Measurements from ENCODE around the gene AURKAIP1. TPM values are rescaled to one million over a fixed set of nuclear protein-coding genes. Genes with fewer than 3 reads are reported as not detected.

Gene AURKAIP1
- total and polyA plus RNA-seq, 9 of the 15 experiments (the other 6 are each of a cell fraction or from before 2014, with no cell fraction given) = 7.8 to 478 (median 92.0) TPM

GRCh38 chr1:1406101-1406820 lies 31.3 kb upstream of the AURKAIP1 start:
- ChIA-PET POLR2A (interaction anchor here (0.9 to 3.6 kb wide), 11 partner anchors 8 to 209 kb away, joined by 3 to 26 read pairs (median 6); partner anchors contain the start of genes AURKAIP1, CCNL2 and MIB2), CTCF (ENCODE audit: low intra/inter-chr PET ratio) (interaction anchor here (0.5 kb wide), 1 partner anchor 247 kb away, joined by 3 read pairs; no protein-coding TSS in a partner anchor)
- 19% methylated on average over 43 of the region's 43 CpGs for WGBS (ENCODE audit: insufficient coverage, low coverage, missing lambda C conversion rate)
- H3K36me3 ChIP-seq (ENCODE audit: control insufficient read depth, insufficient read depth, low read length) = peaks cover 67% of the 10 kb centered on the region
- in situ Hi-C loops (cut with MboI) (no loop called here), intact Hi-C loops (cut with micrococcal nuclease) (loop anchor here (2.0 kb wide), 1 partner anchor 35 kb away; no protein-coding TSS in a partner anchor)
- no TSS peak for BruUV-seq (replicated peaks)
- peaks cover 4% of the 10 kb centered on the region; the same call in 1 of the 2 replicates for H4K20me1 ChIP-seq (replicated peaks; ENCODE audit: control insufficient read depth, insufficient read depth, low read length)
- peak overlapping the region; percentile 89 for H3K27ac ChIP-seq (ENCODE audit: extremely low read depth, low read depth, low read length)
- peak overlapping the region; percentile 99 to 100 for H3K9ac ChIP-seq (ENCODE audit: insufficient read depth in 1 of 2, low read depth in 2 of 2, low read length in 2 of 2)
- peaks cover 2% of the 10 kb centered on the region for H3K9me1 ChIP-seq (ENCODE audit: control insufficient read depth, insufficient read depth, low read length)
- peaks cover 69% of the 10 kb centered on the region for H3K79me2 ChIP-seq (ENCODE audit: control insufficient read depth, insufficient read depth, low read length)
- ATAC-seq = peak; percentile 22
- DNase-seq (ENCODE audit: extremely low read depth in 1 of 4, low spot score in 3 of 4) = peak; percentile 36 to 57 (median 45)
- peak overlapping the region; percentile 98 for H3K4me2 ChIP-seq (ENCODE audit: insufficient read depth, low read length)
- H3K27me3 ChIP-seq (ENCODE audit: control insufficient read depth in 2 of 2, insufficient read depth in 2 of 2, low read length in 2 of 2) = no peaks in the 10 kb centered on the region
- peak overlapping the region; percentile 82 for H2AFZ ChIP-seq (ENCODE audit: low read depth, low read length)
- H3K9me3 ChIP-seq (replicated peaks; ENCODE audit: control insufficient read depth, insufficient read depth, low read depth, low read length) = no peaks in the 10 kb centered on the region; the same call in 1 of the 2 replicates
- no peak for FAIRE-seq
- peaks cover 14 to 55% of the 10 kb centered on the region in 2 experiments for H3K4me1 ChIP-seq (replicated peaks in 1 of 2; ENCODE audit: control insufficient read depth in 2 of 2, insufficient read depth in 2 of 2, low read length in 2 of 2)
- peak overlapping the region; percentile 100 for H3K4me3 ChIP-seq
- TF ChIP-seq SUPT5H (IDR thresholded peaks at IDR 0.05) = peak; percentile 5; the same call in 1 of the 2 replicates
- peak in 1 of 2 experiments; percentile 58; a peak in 1 of 4 replicates for TF ChIP-seq SIN3A (IDR thresholded peaks at IDR 0.05; ENCODE audit: borderline replicate concordance in 2 of 2, control insufficient read depth in 1 of 2, low read depth in 2 of 2, low read length in 2 of 2)
- peak; percentile 73; the same call in 1 of the 2 replicates for TF ChIP-seq ZBTB33 (CRISPR knock-in tag; IDR thresholded peaks at IDR 0.05)
- no peak for TF ChIP-seq POLR2H (tag; IDR thresholded peaks at IDR 0.05; ENCODE audit: low read depth)
- peak in 1 of 2 experiments; percentile 13; a peak in 1 of 4 replicates for TF ChIP-seq HDAC1 (IDR thresholded peaks at IDR 0.05)
- no peak for TF ChIP-seq PHF8 (IDR thresholded peaks at IDR 0.05; ENCODE audit: borderline replicate concordance, low read length)
- TF ChIP-seq RAD51 (IDR thresholded peaks at IDR 0.05; ENCODE audit: borderline replicate concordance, low read depth) = no peak
- 0 out of 2 replicates have a peak, but pooled peaks have one; percentile 32 for TF ChIP-seq ZNF740 (CRISPR knock-in tag; IDR thresholded peaks at IDR 0.05)
- no peak for TF ChIP-seq ZNF740 (tag; IDR thresholded peaks at IDR 0.05)
- TF ChIP-seq SAFB (IDR thresholded peaks at IDR 0.05; ENCODE audit: borderline replicate concordance, low read depth, low read length) = 0 out of 2 replicates have a peak, but pooled peaks have one; percentile 7
- TF ChIP-seq TEAD2 (tag; IDR thresholded peaks at IDR 0.05) = no peak
- peak; percentile 53; the same call in 1 of the 2 replicates for TF ChIP-seq MAX (CRISPR knock-in tag; IDR thresholded peaks at IDR 0.05)
- TF ChIP-seq LCOR (CRISPR knock-in tag; IDR thresholded peaks at IDR 0.05) = no peak
- 0 out of 4 replicates have a peak, but pooled peaks of 1 of the 2 experiments have one; percentile 8 for TF ChIP-seq RAD21 (CRISPR knock-in tag; conservative IDR thresholded peaks at IDR 0.05 in 1 of 2, IDR thresholded peaks at IDR 0.05 in 1 of 2)
- TF ChIP-seq GTF2F1 (IDR thresholded peaks at IDR 0.05; ENCODE audit: low read depth, low read length) = no peak
- no peak for TF ChIP-seq SIN3B (IDR thresholded peaks at IDR 0.05; ENCODE audit: low read depth)
- TF ChIP-seq POLR3A (IDR thresholded peaks at IDR 0.05; ENCODE audit: borderline replicate concordance, extremely low read depth, insufficient read depth, insufficient read length) = no peak

All from K562 (cell line).